H1 (cell line): ENCODE data around the gene ENDOV. TPM values are rescaled to one million over a fixed set of nuclear protein-coding genes. Genes with fewer than 3 reads are reported as not detected.

Experiments used
- CBX5 ChIP-seq: fragments of 300-800, 300-1000 bp; sonication (generic); IDR thresholded peaks from 2 replicates; pipeline ENCODE4 v1.7.1; 2016; ENCODE audit warnings: antibody characterized with exemption, low read length, low read depth
- CHD2 ChIP-seq: IDR thresholded peaks from 2 replicates; pipeline ENCODE4 v1.6.1; 2012; ENCODE audit warnings: low read length, improper control_type of control experiment
- CTBP2 ChIP-seq: IDR thresholded peaks from 2 replicates; pipeline ENCODE4 v1.7.0; 2011; ENCODE audit warnings: borderline replicate concordance, mild to moderate bottlenecking, moderate library complexity, mixed read lengths, low read length; ENCODE audit not compliant: insufficient read depth, insufficient read length
- NRF1 ChIP-seq: IDR thresholded peaks from 2 replicates; pipeline ENCODE4 v1.6.1; 2011; ENCODE audit warnings: mild to moderate bottlenecking, low read depth, low read length, improper control_type of control experiment
- PHF8 ChIP-seq: fragments of 200-600 bp; sonication (generic); conservative IDR thresholded peaks from 2 replicates; pipeline ENCODE4 v1.7.1; 2012; ENCODE audit warnings: low read depth, mild to moderate bottlenecking, inconsistent platforms, low read length, moderate library complexity
- SP4 ChIP-seq: IDR thresholded peaks from 2 replicates; pipeline ENCODE4 v1.6.1; 2012; ENCODE audit warnings: low read length, inconsistent platforms
- TBP ChIP-seq: IDR thresholded peaks from 2 replicates; pipeline ENCODE4 v1.6.1; 2011; ENCODE audit warnings: low read depth, low read length, improper control_type of control experiment
- polyA plus RNA-seq, 7 experiments: library from polyadenylated mRNA; depleted of rRNA in 3 of 7; stranded (reverse) in 5 of 7; unstranded in 2 of 7; fragments of >200 nt in 5 of 7; fragments of 200-250 nt in 2 of 7; gene quantifications; 1 replicate in 5 of 7; 2 replicates in 1 of 7; 4 replicates in 1 of 7; pipeline versions ENCODE4 v1.2.1 to v1.2.3, GENCODE V29; 2011 to 2013; ENCODE audit warnings: missing spikeins in 2 of 7, mixed read lengths in 2 of 7
- total RNA-seq: library from RNA; stranded (reverse); fragmentation: NEBNext Ultra II Directional; extraction: Animal tissue kit (Norgen Biotek cat#: 25700); gene quantifications from 2 replicates; pipeline ENCODE4 v1.2.1, GENCODE V29; 2021
- TF ChIP-seq, protein P1 (sequence below): fragments of 300-600 bp; sonication (generic); IDR thresholded peaks from 2 replicates; pipeline ENCODE4 v1.7.1; 2012; ENCODE audit warnings: low read length, moderate library complexity, mild to moderate bottlenecking, inconsistent platforms; ENCODE audit not compliant: insufficient replicate concordance
- TF ChIP-seq, protein P2 (sequence below): IDR thresholded peaks from 2 replicates; pipeline ENCODE4 v1.6.1; 2012; ENCODE audit warnings: inconsistent platforms

Gene ENDOV
- total and polyA plus RNA-seq, 2 of the 8 experiments (the other 6 are each of a cell fraction or from before 2014, with no cell fraction given), result 10.6 to 13.3 TPM

DNA sequence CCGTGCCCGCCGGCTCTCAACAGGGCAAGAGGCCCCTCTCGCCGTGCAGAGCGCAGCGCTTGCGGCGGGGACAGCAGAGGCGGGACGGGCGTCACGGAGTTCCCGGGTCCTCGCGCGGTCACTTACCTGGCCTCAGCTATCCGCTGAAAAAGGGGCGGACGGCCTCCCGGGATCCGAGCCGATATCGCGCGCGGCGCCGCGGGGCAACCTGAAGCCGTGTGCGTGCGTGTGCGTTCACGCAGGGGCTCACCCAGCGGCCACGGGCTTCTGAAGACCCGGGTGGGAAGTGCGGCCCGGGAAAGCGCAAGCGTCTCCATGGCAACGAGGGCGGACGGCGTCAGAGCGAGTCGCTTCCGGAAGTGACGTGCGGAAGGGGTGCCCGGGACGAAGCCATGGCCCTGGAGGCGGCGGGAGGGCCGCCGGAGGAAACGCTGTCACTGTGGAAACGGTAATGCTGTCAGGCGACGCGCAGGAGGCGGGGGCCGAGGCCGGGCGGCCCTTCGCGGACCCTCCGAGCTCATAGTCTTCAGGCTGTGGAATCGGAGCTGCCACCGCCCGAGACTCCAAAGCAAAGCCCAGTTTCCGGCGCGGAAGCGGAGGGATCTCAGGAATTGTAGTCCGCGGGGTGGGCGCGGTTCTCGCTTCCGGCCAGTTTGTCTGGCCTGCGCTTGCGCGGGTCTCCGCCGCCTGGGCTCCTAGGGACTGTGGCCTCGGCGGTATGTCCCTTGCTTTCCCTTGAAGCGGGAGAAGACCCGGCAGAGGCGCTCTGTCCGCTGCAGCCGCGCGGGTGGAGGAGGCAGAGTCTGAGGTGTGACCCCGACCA lies at the start of gene ENDOV (continued):
- TF ChIP-seq, protein P1, sequence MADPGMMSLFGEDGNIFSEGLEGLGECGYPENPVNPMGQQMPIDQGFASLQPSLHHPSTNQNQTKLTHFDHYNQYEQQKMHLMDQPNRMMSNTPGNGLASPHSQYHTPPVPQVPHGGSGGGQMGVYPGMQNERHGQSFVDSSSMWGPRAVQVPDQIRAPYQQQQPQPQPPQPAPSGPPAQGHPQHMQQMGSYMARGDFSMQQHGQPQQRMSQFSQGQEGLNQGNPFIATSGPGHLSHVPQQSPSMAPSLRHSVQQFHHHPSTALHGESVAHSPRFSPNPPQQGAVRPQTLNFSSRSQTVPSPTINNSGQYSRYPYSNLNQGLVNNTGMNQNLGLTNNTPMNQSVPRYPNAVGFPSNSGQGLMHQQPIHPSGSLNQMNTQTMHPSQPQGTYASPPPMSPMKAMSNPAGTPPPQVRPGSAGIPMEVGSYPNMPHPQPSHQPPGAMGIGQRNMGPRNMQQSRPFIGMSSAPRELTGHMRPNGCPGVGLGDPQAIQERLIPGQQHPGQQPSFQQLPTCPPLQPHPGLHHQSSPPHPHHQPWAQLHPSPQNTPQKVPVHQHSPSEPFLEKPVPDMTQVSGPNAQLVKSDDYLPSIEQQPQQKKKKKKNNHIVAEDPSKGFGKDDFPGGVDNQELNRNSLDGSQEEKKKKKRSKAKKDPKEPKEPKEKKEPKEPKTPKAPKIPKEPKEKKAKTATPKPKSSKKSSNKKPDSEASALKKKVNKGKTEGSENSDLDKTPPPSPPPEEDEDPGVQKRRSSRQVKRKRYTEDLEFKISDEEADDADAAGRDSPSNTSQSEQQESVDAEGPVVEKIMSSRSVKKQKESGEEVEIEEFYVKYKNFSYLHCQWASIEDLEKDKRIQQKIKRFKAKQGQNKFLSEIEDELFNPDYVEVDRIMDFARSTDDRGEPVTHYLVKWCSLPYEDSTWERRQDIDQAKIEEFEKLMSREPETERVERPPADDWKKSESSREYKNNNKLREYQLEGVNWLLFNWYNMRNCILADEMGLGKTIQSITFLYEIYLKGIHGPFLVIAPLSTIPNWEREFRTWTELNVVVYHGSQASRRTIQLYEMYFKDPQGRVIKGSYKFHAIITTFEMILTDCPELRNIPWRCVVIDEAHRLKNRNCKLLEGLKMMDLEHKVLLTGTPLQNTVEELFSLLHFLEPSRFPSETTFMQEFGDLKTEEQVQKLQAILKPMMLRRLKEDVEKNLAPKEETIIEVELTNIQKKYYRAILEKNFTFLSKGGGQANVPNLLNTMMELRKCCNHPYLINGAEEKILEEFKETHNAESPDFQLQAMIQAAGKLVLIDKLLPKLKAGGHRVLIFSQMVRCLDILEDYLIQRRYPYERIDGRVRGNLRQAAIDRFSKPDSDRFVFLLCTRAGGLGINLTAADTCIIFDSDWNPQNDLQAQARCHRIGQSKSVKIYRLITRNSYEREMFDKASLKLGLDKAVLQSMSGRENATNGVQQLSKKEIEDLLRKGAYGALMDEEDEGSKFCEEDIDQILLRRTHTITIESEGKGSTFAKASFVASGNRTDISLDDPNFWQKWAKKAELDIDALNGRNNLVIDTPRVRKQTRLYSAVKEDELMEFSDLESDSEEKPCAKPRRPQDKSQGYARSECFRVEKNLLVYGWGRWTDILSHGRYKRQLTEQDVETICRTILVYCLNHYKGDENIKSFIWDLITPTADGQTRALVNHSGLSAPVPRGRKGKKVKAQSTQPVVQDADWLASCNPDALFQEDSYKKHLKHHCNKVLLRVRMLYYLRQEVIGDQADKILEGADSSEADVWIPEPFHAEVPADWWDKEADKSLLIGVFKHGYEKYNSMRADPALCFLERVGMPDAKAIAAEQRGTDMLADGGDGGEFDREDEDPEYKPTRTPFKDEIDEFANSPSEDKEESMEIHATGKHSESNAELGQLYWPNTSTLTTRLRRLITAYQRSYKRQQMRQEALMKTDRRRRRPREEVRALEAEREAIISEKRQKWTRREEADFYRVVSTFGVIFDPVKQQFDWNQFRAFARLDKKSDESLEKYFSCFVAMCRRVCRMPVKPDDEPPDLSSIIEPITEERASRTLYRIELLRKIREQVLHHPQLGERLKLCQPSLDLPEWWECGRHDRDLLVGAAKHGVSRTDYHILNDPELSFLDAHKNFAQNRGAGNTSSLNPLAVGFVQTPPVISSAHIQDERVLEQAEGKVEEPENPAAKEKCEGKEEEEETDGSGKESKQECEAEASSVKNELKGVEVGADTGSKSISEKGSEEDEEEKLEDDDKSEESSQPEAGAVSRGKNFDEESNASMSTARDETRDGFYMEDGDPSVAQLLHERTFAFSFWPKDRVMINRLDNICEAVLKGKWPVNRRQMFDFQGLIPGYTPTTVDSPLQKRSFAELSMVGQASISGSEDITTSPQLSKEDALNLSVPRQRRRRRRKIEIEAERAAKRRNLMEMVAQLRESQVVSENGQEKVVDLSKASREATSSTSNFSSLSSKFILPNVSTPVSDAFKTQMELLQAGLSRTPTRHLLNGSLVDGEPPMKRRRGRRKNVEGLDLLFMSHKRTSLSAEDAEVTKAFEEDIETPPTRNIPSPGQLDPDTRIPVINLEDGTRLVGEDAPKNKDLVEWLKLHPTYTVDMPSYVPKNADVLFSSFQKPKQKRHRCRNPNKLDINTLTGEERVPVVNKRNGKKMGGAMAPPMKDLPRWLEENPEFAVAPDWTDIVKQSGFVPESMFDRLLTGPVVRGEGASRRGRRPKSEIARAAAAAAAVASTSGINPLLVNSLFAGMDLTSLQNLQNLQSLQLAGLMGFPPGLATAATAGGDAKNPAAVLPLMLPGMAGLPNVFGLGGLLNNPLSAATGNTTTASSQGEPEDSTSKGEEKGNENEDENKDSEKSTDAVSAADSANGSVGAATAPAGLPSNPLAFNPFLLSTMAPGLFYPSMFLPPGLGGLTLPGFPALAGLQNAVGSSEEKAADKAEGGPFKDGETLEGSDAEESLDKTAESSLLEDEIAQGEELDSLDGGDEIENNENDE, result no peak
- TF ChIP-seq PHF8 (peak; percentile 78), CTBP2 (no peak), NRF1 (peak; percentile 90), CHD2 (peak; percentile 85), SP4 (peak; percentile 86; the same call in 1 of the 2 replicates), TBP (peak; percentile 13; the same call in 1 of the 2 replicates), CBX5 (no peak)
- TF ChIP-seq, protein P2, sequence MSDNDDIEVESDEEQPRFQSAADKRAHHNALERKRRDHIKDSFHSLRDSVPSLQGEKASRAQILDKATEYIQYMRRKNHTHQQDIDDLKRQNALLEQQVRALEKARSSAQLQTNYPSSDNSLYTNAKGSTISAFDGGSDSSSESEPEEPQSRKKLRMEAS, result peak; percentile 32; the same call in 1 of the 2 replicates
